Right lobe of liver (tissue), 4 donors: ENCODE data around the gene AKT3.

Source experiments
- POLR2A ChIP-seq: fragments of 450-650 bp; IDR thresholded peaks from one replicate; pipeline ENCODE4 v1.6.1; 2017; ENCODE audit warnings: antibody characterized with exemption, mild to moderate bottlenecking
- TF ChIP-seq, protein P1 (sequence below), 4 donors: fragments of 200-600 bp in 3 of 4; fragments of 450-650 bp in 1 of 4; IDR thresholded peaks; one replicate each; pipeline versions ENCODE4 v1.5.1 to v1.8.0; 2016 to 2022; ENCODE audit warnings: antibody characterized with exemption in 4 of 4, mild to moderate bottlenecking in 2 of 4
- donor health status: DM: no; HTN: no; CAD: no.
- donor health status: DM: no; HTN: no; CAD: no.
- donor health status: DM: no; HTN: yes; CAD: no.

DNA sequence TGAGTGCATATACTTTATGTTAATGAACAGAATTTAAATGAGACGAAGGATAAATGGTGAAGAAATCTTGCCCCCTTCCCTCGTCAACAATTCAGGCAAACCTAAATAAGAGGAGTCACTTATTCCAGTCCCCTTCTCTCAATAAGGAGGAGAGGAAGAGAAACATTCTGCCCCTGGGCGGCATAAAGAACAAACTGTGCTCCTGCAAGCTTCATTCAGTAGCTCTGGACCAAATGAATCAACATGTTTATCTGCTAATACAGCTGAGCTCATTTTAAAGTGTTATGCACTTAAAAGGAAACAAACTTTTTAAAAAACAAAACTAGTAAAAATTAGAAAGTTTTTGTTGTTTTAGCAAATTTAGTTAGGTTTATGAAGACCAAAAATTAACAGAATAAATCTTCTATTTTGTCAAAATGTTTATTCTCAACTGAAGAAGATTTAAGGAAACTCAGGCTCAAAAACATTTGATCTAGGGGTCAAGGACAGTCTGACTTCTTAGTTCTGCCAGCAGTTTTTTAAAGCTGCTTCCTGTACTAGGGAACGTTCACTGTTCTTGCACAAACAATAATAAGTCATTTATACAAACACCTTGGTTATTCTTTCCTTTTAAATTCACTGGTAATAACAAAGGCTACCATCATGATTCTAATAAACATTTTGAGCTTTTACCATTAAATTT, 58.3 kb downstream of the AKT3 start:
- TF ChIP-seq POLR2A: no peak
- TF ChIP-seq, protein P1, sequence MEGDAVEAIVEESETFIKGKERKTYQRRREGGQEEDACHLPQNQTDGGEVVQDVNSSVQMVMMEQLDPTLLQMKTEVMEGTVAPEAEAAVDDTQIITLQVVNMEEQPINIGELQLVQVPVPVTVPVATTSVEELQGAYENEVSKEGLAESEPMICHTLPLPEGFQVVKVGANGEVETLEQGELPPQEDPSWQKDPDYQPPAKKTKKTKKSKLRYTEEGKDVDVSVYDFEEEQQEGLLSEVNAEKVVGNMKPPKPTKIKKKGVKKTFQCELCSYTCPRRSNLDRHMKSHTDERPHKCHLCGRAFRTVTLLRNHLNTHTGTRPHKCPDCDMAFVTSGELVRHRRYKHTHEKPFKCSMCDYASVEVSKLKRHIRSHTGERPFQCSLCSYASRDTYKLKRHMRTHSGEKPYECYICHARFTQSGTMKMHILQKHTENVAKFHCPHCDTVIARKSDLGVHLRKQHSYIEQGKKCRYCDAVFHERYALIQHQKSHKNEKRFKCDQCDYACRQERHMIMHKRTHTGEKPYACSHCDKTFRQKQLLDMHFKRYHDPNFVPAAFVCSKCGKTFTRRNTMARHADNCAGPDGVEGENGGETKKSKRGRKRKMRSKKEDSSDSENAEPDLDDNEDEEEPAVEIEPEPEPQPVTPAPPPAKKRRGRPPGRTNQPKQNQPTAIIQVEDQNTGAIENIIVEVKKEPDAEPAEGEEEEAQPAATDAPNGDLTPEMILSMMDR (IDR thresholded peaks at IDR 0.05): no peak
